ENCODE data around the gene EFNA5.

EFNA5 gene

DNA sequence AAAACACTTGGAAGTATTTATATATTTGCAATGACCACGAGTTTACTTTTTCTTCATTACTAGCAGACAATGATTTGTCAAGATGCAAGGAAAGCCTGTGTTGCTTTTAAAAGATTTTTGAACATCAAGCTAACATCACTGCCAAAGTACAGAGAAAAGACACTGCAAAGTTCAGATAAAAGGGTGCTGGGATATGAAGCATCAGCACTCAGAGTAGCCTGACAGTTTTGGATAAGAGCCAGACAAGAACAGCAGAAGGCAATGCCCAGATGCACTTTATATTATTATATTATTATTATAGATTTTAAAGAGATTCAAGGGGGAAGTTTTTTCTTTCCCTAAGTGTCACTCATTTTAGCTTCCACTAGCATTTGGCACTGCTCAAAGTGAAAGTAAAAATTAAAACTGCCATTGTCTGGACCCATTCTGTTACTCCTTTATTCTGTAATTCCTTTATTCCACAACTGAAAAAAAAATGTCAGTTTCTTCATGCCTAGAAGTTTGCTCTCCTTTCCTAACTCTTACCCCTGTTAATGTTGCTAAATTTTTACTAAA is 240.6 kb downstream of the EFNA5 start:
- in situ Hi-C loops (cut with MboI; ENCODE audit: low pct_unique_long_range_greater_than_20kb, low sequenced_read_pairs), result no loop called here
- no peak for DNase-seq

DNA sequence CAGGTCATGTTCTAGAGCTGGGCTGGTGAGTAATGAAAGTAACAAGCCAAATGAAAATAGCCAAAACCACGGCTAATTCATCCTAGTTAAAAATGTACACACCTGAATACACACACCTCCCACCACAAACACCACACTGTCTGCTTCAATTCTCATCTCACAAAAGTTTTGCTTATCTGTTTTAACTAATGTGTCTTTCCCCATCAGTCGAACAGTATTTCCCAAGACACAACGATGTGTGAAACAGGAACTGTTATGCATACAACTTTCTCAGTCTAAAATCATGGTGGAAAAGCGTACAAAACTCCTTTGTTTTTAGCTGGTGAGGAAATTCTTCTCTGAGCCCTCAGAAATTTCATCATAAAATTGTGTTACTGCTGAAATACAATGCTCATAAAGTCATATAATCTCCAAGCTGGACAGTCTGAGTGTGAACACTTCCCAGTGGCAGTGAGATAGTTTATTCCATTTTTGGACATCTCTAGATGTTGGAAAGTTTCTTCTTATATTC is 242.4 kb downstream of the EFNA5 start:
- DNase-seq, result no peak
- in situ Hi-C loops (cut with MboI; ENCODE audit: low pct_unique_long_range_greater_than_20kb, low sequenced_read_pairs), result no loop called here

DNA sequence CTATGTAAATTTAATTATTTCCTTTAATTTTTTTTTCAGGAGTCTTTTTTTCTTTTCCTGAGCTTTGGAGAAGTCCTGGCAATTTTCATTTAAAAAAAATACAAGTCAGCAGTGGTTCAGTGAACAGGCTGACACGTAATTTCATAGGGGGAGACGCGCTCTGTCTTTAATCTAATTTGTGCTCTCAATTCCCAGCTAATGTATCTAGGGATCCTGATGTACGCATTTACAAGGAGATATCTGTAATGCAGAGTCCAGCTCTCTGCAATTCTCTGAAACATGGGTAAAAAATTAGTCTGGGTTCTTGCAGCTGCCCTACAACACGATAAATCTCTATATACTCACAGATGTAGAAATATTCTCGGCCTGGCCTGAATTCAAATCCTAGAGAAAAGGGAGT is 243.9 kb downstream of the EFNA5 start:
- in situ Hi-C loops (cut with MboI; ENCODE audit: low pct_unique_long_range_greater_than_20kb, low sequenced_read_pairs), result no loop called here
- no peak for DNase-seq

DNA sequence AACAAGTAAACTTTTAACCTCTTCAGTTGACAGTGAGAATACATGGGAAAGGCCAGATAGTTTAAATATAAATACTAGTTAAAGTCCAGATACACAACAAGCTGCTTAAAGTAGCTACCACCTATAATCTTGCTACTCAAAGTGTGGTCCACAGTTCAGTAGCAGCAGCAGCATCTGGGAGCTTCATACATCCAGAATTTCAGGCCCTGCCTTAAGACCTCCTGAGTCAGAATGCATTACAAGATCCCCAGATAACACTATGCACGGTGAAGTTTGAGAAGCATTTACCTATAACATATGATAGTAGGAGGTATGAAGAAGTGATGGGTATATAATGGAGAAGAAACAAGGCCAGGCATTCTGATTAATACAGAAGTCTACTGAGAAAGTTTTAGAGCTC is 244.5 kb downstream of the EFNA5 start:
- no peak for DNase-seq
- in situ Hi-C loops (cut with MboI; ENCODE audit: low pct_unique_long_range_greater_than_20kb, low sequenced_read_pairs), result no loop called here

DNA sequence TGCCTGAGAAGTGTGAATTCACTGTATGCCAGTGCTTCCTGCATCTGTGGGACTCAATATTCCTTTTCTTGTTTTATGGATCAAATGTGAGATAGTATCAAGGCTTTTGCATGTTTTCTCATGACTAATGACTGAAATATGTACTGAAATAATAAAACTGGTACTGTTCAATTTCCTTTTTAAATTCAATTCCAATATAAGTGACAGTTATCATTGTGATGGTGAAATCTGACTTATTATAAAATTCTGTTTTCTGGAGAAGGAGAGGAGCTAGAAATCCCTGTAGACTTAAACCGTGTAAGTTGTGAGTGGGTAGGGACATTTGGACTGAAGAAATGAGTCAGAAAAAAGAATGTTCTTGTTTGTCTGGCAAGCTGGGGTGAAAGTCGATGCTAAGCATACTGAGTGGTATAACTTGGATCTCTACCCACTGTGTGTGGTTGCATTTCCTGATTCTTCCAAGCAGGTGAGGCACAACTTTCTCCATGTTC is 245.2 kb downstream of the EFNA5 start:
- DNase-seq, result no peak
- in situ Hi-C loops (cut with MboI; ENCODE audit: low pct_unique_long_range_greater_than_20kb, low sequenced_read_pairs), result no loop called here

DNA sequence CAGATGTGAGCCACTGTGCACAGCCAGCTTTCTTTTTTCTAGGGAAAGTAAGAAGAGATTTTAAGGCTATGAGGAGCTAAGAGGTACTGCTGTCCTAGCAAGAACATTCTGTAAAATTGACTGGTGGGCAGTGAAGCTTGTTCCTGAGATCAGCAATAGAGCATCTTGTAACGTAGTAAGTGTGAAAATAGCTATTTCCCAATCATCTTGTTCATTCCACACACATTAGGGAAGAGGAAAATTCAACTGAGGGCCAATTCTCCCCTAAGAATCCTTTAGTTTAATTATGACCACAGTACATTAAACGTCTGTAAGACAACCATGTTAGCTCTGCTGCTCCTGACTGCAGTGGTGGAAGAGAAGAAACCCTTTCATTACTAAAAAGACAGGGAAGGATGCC is 246.2 kb downstream of the EFNA5 start:
- in situ Hi-C loops (cut with MboI; ENCODE audit: low pct_unique_long_range_greater_than_20kb, low sequenced_read_pairs), result no loop called here
- DNase-seq, result no peak

DNA sequence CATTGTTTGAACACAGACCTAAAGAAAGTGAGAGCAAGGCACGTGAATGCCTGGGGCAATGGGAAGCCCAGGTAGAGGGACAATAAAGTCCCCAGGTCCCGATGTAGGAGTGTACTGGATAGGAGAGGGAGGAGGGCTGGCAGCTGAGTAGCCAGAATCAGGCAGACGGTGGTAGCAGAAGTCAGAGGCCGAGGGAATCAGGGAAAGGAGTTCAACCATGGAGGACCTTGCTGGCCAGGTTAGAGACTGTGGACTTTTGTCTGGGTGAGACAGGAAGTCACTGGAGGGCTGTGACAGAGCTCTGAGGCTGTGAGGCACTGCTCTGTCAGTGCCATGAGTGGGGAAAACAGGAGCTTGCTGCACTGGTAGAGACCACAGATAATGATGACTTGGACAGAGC is 248.2 kb downstream of the EFNA5 start:
- DNase-seq, result no peak

DNA sequence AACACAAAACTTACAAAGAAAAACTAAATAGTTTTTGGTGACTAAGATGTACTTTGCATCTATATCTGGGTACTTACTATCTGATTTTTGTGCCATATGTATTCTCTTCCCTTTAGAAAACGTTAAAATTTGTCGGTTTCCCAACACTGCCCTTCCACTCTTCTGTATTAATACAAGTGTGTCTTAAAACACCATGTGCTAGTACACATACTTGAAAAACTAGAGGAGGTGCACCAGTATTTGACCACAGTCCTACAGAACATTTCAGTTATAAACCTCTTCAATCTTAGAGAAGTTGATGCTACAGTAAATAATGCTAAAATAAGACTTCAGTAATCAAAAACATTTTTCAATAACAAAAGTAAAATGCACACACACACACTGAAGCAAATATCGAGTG is 251.2 kb downstream of the EFNA5 start:
- no peak for DNase-seq
- in situ Hi-C loops (cut with MboI; ENCODE audit: low pct_unique_long_range_greater_than_20kb, low sequenced_read_pairs), result no loop called here

More for the DNA sequence above, 248.2 kb downstream of the EFNA5 start:
- in situ Hi-C loops (cut with MboI; ENCODE audit: low pct_unique_long_range_greater_than_20kb, low sequenced_read_pairs), result no loop called here

DNA sequence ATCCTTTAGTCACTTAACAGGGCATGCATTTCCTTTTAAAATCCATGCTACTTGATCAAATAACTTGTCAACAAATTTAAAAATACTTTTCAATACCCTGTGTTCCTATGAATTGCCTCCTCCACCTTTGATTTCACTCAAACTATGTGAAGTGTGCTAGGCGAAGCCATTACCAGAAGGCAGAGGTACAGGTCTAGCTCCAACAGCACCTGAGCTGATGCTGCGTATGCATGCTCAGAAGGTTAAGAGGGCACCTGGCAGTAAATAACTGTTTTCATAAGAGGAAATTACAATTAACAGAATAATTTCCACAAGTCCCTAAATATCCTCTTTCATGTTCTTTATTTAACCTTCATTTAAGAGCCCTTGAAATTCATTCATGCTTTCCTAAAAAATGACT is 251.8 kb downstream of the EFNA5 start:
- DNase-seq, result no peak
- in situ Hi-C loops (cut with MboI; ENCODE audit: low pct_unique_long_range_greater_than_20kb, low sequenced_read_pairs), result no loop called here

DNA sequence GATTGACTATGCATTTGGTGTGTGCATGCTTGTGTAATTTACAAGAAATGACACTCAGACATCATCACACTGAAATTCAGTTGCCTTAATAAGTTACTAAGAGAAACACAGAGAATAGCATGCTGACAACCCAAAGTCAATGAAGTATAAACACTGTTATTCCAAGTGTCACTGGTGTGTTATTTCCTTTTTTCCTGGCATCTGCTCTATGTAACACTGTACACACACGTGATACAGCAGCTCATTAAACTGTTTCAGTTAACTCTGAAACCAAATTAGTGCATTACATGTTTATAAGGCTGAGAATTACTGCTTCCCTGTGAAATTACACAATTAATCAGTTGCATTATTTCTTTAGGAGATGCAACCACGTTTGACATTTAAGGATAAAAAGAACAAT is 252.7 kb downstream of the EFNA5 start:
- no peak for DNase-seq
- in situ Hi-C loops (cut with MboI; ENCODE audit: low pct_unique_long_range_greater_than_20kb, low sequenced_read_pairs), result no loop called here

DNA sequence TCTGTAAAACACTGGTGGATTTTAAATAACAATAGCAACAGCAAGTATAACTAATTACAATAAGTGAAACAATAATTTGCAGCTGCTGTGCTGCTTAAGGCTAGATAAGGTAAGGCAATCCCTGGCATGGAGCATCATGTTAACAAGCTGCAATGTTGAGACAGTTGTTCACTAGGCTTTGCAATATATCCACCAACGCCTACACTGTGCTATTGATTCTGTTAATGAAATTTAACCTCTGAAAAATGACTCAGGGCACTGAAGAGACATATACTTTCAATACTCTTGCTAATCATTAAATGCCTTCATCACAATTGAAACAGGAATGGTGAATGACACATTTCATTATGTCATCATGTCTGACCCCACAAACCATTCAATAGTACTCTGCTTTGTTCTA is 255.0 kb downstream of the EFNA5 start:
- no peak for DNase-seq
- in situ Hi-C loops (cut with MboI; ENCODE audit: low pct_unique_long_range_greater_than_20kb, low sequenced_read_pairs), result no loop called here

DNA sequence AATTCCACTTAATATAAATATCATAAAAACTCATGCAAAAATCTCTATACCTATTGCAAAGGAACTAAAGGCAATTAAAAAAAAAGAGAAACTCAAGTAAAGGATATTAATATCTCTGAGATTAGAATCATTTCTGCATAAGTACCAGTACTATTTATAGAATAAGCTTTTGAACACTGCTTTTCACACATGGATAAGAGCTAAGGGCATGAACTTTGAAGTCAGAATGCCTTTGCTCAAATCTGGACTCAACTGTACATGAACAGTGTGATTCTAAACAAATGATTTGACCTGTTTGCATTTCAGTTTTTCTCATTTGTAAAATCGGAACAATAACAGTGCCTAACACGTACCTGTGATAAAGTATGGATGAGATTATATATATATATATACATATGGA is 255.9 kb downstream of the EFNA5 start:
- in situ Hi-C loops (cut with MboI; ENCODE audit: low pct_unique_long_range_greater_than_20kb, low sequenced_read_pairs), result no loop called here
- no peak for DNase-seq

DNA sequence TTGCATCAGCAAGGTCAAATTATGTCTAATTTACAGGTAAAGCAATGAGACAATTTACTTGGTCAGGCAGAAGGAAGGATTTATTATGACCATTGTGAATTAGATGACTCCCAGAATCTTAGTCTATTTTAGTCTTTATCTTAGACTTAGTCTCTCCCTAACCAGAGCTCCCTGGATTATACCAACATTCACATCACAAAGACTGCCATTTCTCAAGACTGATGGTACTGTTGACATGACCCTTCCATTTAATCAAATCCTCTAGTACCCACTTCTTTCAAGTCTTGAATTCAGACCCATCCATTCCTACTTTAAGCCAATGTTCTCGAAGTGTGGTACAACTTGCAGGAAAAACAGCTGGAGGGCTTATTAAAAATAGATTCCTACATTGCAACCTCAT is 257.0 kb downstream of the EFNA5 start:
- DNase-seq, result no peak
- in situ Hi-C loops (cut with MboI; ENCODE audit: low pct_unique_long_range_greater_than_20kb, low sequenced_read_pairs), result no loop called here

DNA sequence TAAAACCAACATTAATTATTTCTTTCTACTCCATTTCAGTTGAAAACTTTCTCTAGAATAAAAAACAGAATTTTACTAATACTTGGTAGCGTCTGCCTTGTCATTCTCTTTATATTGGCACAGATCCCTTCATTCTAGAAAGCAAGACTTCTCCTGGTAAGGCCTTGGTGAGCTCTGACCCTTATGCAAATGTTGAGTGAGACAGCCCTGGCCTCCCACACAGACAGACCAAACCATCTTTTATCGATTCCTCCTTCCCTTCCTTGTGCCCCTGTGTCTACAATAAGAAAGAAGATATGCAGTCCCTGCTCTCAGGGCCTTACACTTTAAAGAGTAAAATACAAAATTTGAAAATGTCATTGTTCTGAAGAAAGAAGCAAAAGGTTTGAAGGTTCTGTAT is 262.2 kb downstream of the EFNA5 start:
- no peak for DNase-seq
- in situ Hi-C loops (cut with MboI; ENCODE audit: low pct_unique_long_range_greater_than_20kb, low sequenced_read_pairs), result no loop called here

DNA sequence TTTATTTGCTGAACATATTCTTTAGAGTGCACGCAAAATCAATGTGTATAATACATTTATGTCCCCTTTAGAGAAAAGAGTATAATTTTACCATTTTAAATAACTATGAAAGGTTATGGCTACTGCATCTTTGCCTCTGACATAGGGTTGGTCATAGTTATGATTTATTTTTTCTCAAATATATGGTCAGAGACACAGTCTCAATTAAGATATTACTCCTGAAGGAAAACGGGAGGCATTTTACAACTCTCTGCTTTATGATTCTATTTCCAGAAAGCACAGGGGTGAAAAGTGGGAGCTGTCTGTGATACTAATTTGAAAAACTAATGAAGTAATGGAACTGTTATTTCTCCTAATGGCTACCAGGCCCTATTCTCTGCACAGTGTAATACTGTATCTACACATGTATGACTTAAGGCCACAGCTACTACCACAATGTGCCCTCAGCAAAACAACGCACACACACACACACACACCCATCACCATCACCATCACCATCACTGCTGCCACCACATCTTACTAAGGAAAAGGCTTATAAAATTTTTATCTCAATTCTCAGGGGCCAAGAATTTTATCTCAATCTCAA is 262.9 kb downstream of the EFNA5 start:
- in situ Hi-C loops (cut with MboI; ENCODE audit: low pct_unique_long_range_greater_than_20kb, low sequenced_read_pairs), result no loop called here
- DNase-seq, result no peak

DNA sequence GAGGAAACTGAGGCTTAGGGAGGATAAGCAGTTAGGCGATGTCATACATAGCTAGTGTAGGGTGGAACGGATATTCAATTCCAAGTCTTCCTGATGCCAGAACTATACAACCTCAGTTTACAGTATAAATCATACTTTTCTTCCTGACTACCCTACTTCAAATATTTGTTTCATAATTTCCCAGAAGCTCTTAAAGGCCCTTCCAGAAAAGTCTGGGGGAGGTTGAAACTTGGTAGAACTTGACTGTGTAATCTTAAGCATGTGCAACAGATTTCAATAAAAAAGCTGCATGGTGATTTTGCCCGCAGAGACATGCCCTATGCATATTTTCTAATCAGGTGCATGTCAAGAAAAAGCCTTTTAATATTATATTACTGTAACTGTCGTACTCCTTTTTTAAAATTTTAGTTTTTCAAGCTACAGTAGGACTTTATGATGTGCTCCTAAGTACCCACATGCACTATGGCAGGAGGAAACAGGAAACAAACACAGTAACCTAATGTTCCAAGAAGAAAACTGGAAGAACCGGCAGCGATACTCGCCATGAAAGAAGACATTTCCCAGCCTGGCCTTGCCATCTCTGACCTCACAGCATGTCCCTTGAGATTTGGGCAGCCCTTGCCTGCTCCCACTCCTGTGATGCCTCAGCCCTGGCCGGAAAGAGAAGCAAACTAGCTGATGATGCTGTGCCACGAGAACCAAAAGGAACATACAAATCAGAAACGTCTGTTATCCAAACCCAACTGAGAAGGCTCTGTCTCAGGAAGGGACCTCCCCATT is 266.0 kb downstream of the EFNA5 start:
- DNase-seq, result no peak
- in situ Hi-C loops (cut with MboI; ENCODE audit: low pct_unique_long_range_greater_than_20kb, low sequenced_read_pairs), result no loop called here

DNA sequence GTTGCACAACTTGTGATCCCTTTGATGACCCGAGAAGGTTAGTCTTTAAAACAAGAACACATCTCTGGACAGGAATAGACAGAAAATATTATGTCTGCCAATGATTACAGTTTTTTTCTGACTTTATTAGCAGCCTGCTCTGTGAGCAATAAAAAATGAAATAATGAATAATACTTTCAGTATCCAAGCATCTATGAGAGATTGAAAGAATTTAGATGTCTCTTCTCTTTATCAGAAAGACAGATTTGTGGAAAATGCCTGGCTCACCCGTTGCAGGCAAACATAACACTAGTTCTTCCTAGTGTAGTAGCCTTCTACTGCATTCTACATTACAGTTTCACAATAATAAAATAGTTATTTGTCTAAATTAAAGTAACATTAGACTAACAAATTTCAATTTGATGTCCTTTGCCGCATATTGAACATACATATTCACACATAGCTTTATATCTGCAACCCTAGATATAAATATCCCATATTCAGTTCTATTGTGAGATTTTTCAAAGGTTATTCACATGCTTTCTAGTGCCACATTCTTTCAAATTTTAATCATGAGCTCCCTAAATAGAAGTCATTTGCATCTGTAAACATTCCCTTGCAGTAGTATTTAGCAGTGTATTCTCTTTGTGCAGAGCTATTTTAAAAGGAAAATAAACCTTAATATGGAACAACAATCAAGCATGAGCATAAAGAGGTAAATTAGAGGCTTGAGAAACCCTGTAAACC is 267.3 kb downstream of the EFNA5 start:
- in situ Hi-C loops (cut with MboI; ENCODE audit: low pct_unique_long_range_greater_than_20kb, low sequenced_read_pairs), result no loop called here
- DNase-seq, result no peak

DNA sequence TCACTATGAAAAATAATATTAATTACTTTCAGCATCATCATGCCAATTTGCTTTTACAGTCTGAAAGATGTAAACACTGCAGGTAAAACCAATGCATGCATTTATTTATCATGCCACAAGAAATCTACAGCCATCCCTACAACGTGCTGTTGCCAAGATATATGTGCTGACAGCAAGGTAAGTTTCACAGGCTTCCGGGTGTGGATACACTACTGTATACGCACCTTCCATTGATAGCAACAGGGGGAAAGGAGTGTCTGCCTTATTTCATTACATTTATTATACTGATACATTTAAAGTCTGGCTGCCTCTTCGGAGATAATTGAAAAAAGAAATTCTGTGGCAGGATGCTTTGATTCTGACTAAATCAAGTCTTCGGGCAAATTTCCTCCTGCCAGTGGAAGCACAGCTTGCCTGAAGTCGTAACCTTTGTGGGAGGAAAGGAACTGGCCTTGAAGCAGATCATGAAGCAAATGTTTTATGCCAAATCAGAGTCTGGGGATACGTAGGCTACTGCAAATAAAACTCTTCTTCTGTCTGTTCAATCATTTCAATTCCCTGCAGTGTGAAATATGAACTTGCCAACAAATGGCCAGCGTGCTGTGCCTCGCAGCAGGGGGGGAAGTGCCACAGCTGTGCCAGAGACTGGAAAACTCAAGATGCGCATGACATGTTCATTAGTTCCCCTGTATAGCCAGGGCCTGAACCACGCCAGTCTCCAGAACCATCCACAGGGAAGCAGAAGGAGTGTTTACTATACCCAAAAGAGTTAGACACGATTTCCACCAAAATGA is 268.1 kb downstream of the EFNA5 start:
- no peak for DNase-seq
- in situ Hi-C loops (cut with MboI; ENCODE audit: low pct_unique_long_range_greater_than_20kb, low sequenced_read_pairs), result no loop called here

DNA sequence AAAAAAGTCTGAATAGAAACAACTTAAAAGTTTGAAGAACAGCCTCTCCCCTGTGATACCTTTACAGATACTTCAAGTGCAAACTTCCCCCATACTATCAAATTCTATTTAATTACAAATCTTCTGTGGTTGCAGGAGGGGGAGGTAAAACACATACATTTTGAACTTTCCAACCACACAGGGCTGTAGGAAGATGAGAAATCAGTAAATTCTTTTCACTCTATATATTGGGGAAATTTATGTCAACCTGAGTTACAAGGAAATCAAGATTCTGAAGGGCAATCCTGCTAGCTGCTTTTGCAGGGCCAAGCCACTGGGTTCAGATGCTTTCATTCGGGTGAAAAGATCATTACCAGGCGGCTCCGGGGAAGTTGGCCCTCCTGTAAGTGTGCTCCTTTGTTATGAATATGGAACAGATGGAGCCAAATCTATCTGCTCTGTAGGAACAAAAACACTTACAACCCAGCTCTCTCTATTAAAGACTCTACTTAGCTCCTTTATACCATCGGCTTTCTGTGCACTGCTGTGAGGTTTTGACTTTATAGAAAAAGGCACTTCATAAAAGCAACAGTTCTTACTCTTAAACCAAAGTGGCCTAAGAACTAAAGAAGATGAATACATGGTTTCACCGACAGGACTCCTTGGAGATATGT is 269.1 kb downstream of the EFNA5 start:
- in situ Hi-C loops (cut with MboI; ENCODE audit: low pct_unique_long_range_greater_than_20kb, low sequenced_read_pairs), result no loop called here
- no peak for DNase-seq

Measured in KBM-7 (cell line).